CD4-positive, alpha-beta memory T cell (primary cell): Measurements from ENCODE around the gene ABCA3. TPM values are rescaled to one million over a fixed set of nuclear protein-coding genes. Genes with fewer than 3 reads are reported as not detected.

Experiments used
- CTCF ChIA-PET: fragments of 350-600 bp; sonication (Branson Sonifier 250); formaldehyde crosslinking; loops from one replicate; lab custom pipeline; 2021; ENCODE audit warnings: inconsistent platforms; ENCODE audit not compliant: partially characterized antibody; lab: Charles Lee
- POLR2A ChIA-PET: fragments of 350-600 bp; sonication (Branson Sonifier 250); formaldehyde crosslinking; loops from one replicate; lab custom pipeline; 2021; ENCODE audit not compliant: partially characterized antibody; lab: Charles Lee
- DNase-seq, 5 donors: peaks; one replicate each; pipeline versions ENCODE4 v3.0.0 to v3.0.0-alpha.2; 2020 to 2022; ENCODE audit warnings: mixed read lengths in 1 of 5
- H3K27ac ChIP-seq: one replicate; pipeline ENCODE4 v1.7.0; 2013; ENCODE audit warnings: low read depth, low read length
- H3K27me3 ChIP-seq: 2 replicates; pipeline ENCODE4 v1.7.0; 2013; ENCODE audit warnings: mild to moderate bottlenecking, low read length, moderate library complexity; ENCODE audit not compliant: insufficient read depth
- H3K36me3 ChIP-seq: 2 replicates; pipeline ENCODE4 v1.7.0; 2013; ENCODE audit warnings: mild to moderate bottlenecking, low read length, moderate library complexity; ENCODE audit not compliant: insufficient read depth
- H3K4me1 ChIP-seq: 2 replicates; pipeline ENCODE4 v1.7.0; 2013; ENCODE audit warnings: mild to moderate bottlenecking, low read length, moderate library complexity; ENCODE audit not compliant: insufficient read depth
- H3K4me3 ChIP-seq, 2 donors: one replicate each; pipeline ENCODE4 v1.7.0; 2013; ENCODE audit warnings: low read length in 2 of 2, mild to moderate bottlenecking in 1 of 2
- H3K9me3 ChIP-seq, 2 donors: one replicate each; pipeline ENCODE4 v1.7.0; 2013; ENCODE audit warnings: low read length in 2 of 2, control low read depth in 1 of 2; ENCODE audit not compliant: control insufficient read depth in 1 of 2
- H3K27ac Mint-ChIP-seq, 7 donors: one replicate each; pipeline ENCODE4 v1.8.0; 2020 to 2021; ENCODE audit warnings: mixed read lengths in 7 of 7, mild to moderate bottlenecking in 6 of 7, inconsistent platforms in 3 of 7, moderate library complexity in 3 of 7
- H3K27me3 Mint-ChIP-seq, 2 donors: one replicate each; pipeline ENCODE4 v1.8.0; 2020 to 2021; ENCODE audit warnings: mixed read lengths in 2 of 2
- H3K36me3 Mint-ChIP-seq, 2 donors: one replicate each; pipeline ENCODE4 v1.8.0; 2020 to 2021; ENCODE audit warnings: mixed read lengths in 2 of 2, inconsistent platforms in 1 of 2, mild to moderate bottlenecking in 1 of 2
- H3K4me1 Mint-ChIP-seq, 4 donors: one replicate each; pipeline ENCODE4 v1.8.0; 2020 to 2021; ENCODE audit warnings: mixed read lengths in 4 of 4, mild to moderate bottlenecking in 1 of 4
- H3K4me3 Mint-ChIP-seq, 8 donors: one replicate each; pipeline ENCODE4 v1.8.0; 2020 to 2021; ENCODE audit warnings: mixed read lengths in 8 of 8, mild to moderate bottlenecking in 7 of 8, moderate library complexity in 6 of 8, inconsistent platforms in 3 of 8
- H3K9me3 Mint-ChIP-seq, 8 donors: one replicate each; pipeline ENCODE4 v1.8.0; 2020 to 2021; ENCODE audit warnings: mixed read lengths in 8 of 8, mild to moderate bottlenecking in 5 of 8, inconsistent platforms in 3 of 8, moderate library complexity in 1 of 8
- intact Hi-C: fragments of 100-400 bp; cut with micrococcal nuclease; formaldehyde crosslinking; loops from one replicate; pipeline ENCODE4 v1.15.1; 2023
- polyA plus RNA-seq, 2 donors: library from polyadenylated mRNA; unstranded; fragments of 300-500 nt; fragmentation: Illumina TruSeq; gene quantifications; one replicate each; pipeline ENCODE4 v1.2.3, GENCODE V29; 2021
- total RNA-seq, 2 experiments: library from RNA; stranded (reverse); gene quantifications; one replicate each; pipeline ENCODE4 v1.2.3, GENCODE V29; 2021

Gene ABCA3
- total and polyA plus RNA-seq, 4 experiments from 2014 or later, result 1.7 to 12.7 (median 6.5) TPM

GRCh38 chr16:2284797-2285576 is 55.5 kb downstream of the ABCA3 start:
- Histone ChIP-seq H3K4me1 (no peaks in the 10 kb centered on the region), H3K36me3 (no peaks in the 10 kb centered on the region), H3K4me3 (no peak overlapping the region), H3K27me3 (no peaks in the 10 kb centered on the region), H3K27ac (no peak overlapping the region), H3K9me3 (no peaks in the 10 kb centered on the region)
- Mint-ChIP-seq H3K9me3 (no peaks in the 10 kb centered on the region), H3K27ac (no peak overlapping the region), H3K4me3 (no peak overlapping the region), H3K36me3 (peaks cover 3 to 6% of the 10 kb centered on the region in 2 donors), H3K27me3 (no peaks in the 10 kb centered on the region), H3K4me1 (no peaks in the 10 kb centered on the region)
- no peak for DNase-seq
- ChIA-PET CTCF (no interaction called here), POLR2A (no interaction called here)
- intact Hi-C loops, result no loop called here

DNA sequence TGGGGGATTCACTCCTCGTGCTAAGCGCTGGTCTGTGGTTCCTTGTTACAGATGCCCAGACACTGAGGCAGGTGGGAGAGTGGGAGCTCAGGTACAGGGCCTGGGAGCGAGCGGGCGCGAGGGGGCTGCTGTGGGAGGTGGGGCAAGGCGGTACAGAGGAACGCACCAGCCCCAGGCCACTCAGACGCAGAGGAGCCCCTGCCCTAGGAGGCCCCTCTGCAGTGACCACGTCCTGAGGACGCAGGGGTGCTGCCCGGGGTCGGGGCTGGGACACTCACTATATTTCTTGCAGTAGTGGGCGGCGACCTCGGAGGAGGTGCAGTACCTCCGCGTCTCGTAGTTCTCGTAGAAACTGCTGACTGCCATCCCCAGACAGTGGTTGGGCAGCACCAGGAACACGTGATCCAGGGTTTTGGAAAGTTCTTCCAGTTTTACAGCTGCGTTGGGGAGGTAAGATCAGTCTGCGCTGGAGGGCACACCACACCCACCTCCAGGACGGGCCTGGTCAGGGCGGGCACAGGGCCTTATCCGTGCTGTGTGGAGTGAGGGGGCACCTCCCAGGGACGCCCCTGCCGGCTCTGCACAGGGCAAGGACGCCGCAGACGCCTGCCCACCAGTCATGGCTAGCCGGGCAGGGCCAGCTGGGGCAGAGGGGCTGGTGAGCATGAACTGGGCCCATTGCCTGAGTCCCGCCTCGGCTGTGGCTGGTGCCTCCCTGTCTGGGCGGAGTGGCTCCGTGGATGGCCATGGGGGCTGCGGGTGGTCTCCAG is 56.3 kb downstream of the ABCA3 start:
- Mint-ChIP-seq H3K36me3 (peaks cover 4 to 6% of the 10 kb centered on the region in 2 donors), H3K27me3 (no peaks in the 10 kb centered on the region), H3K4me1 (no peaks in the 10 kb centered on the region), H3K9me3 (no peaks in the 10 kb centered on the region), H3K4me3 (no peak overlapping the region), H3K27ac (no peak overlapping the region)
- H3K27ac ChIP-seq, result no peak overlapping the region
- no peaks in the 10 kb centered on the region for H3K36me3 ChIP-seq
- intact Hi-C loops, result no loop called here
- H3K9me3 ChIP-seq, result no peaks in the 10 kb centered on the region
- POLR2A ChIA-PET, result no interaction called here
- H3K4me1 ChIP-seq, result no peaks in the 10 kb centered on the region
- CTCF ChIA-PET, result no interaction called here
- no peak for DNase-seq
- H3K27me3 ChIP-seq, result no peaks in the 10 kb centered on the region
- no peak overlapping the region for H3K4me3 ChIP-seq

GRCh38 chr16:2282866-2283555 is 57.5 kb downstream of the ABCA3 start:
- Mint-ChIP-seq H3K27ac (no peak overlapping the region), H3K36me3 (peaks cover 4 to 6% of the 10 kb centered on the region in 2 donors), H3K4me3 (no peak overlapping the region), H3K9me3 (no peaks in the 10 kb centered on the region), H3K4me1 (no peaks in the 10 kb centered on the region), H3K27me3 (no peaks in the 10 kb centered on the region)
- no peaks in the 10 kb centered on the region for H3K27me3 ChIP-seq
- intact Hi-C loops, result no loop called here
- no peaks in the 10 kb centered on the region for H3K36me3 ChIP-seq
- H3K4me1 ChIP-seq, result no peaks in the 10 kb centered on the region
- no peak overlapping the region for H3K4me3 ChIP-seq
- DNase-seq, result no peak
- no peak overlapping the region for H3K27ac ChIP-seq
- no peaks in the 10 kb centered on the region for H3K9me3 ChIP-seq
- POLR2A ChIA-PET, result no interaction called here
- CTCF ChIA-PET, result no interaction called here

- intact Hi-C loops, result no loop called here
- ChIA-PET POLR2A (interaction anchor here (0.7 to 1.6 kb wide), 2 partner anchors 14 to 405 kb away, joined by 3 to 5 read pairs; partner anchors contain the start of gene RNPS1), CTCF (no interaction called here)
- no peaks in the 10 kb centered on the region for H3K36me3 ChIP-seq
- no peaks in the 10 kb centered on the region for H3K4me1 Mint-ChIP-seq
- H3K9me3 Mint-ChIP-seq, result no peaks in the 10 kb centered on the region
- DNase-seq, result no peak
- H3K4me3 ChIP-seq, result no peak overlapping the region
- H3K9me3 ChIP-seq, result no peaks in the 10 kb centered on the region
- no peak overlapping the region for H3K27ac ChIP-seq
- no peaks in the 10 kb centered on the region for H3K27me3 Mint-ChIP-seq
- H3K36me3 Mint-ChIP-seq, result peaks cover 4 to 6% of the 10 kb centered on the region in 2 donors
- H3K27ac Mint-ChIP-seq, result no peak overlapping the region
- no peaks in the 10 kb centered on the region for H3K4me1 ChIP-seq
- no peak overlapping the region for H3K4me3 Mint-ChIP-seq
- no peaks in the 10 kb centered on the region for H3K27me3 ChIP-seq
These were observed 58.3 kb downstream of the ABCA3 start for GRCh38 chr16:2282262-2282661.

GRCh38 chr16:2280981-2281542 is 59.5 kb downstream of the ABCA3 start:
- CTCF ChIA-PET, result no interaction called here
- POLR2A ChIA-PET, result interaction anchor here (1.6 kb wide), 1 partner anchor 13 kb away, joined by 5 read pairs; the partner anchor contains the start of gene RNPS1
- H3K4me1 Mint-ChIP-seq, result no peaks in the 10 kb centered on the region

DNA sequence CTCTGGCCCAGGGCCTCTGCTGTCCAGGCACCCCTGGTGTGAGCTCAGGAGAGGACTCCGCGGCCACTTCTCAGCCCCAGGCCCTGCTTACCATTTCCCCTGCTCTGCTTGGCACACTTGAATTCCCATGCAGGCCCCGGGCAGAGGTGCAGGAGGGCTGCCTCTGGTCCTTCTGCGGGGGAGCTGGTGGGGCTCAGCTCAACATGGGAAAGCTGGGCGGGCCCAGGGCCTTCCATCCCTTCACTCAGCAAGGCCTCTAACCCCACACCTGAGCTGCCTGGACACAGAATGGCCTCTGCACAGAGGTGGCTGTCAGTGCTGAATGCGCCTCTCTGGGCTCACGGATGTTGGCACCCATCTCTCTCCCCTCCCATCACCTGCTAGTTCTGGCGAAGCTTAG is 60.1 kb downstream of the ABCA3 start:
- Mint-ChIP-seq H3K36me3 (peaks cover 4 to 6% of the 10 kb centered on the region in 2 donors), H3K9me3 (no peaks in the 10 kb centered on the region), H3K27me3 (no peaks in the 10 kb centered on the region), H3K4me1 (no peaks in the 10 kb centered on the region), H3K4me3 (no peak overlapping the region), H3K27ac (no peak overlapping the region)
- H3K9me3 ChIP-seq, result no peaks in the 10 kb centered on the region
- no peak overlapping the region for H3K27ac ChIP-seq
- POLR2A ChIA-PET, result interaction anchor here (1.6 kb wide), 1 partner anchor 12 kb away, joined by 5 read pairs; the partner anchor contains the start of gene RNPS1
- DNase-seq, result no peak
- H3K4me3 ChIP-seq, result no peak overlapping the region
- intact Hi-C loops, result no loop called here
- no peaks in the 10 kb centered on the region for H3K36me3 ChIP-seq
- CTCF ChIA-PET, result no interaction called here
- H3K4me1 ChIP-seq, result no peaks in the 10 kb centered on the region
- H3K27me3 ChIP-seq, result no peaks in the 10 kb centered on the region

More at GRCh38 chr16:2280981-2281542, 59.5 kb downstream of the ABCA3 start:
- Mint-ChIP-seq H3K4me3 (no peak overlapping the region), H3K9me3 (no peaks in the 10 kb centered on the region), H3K36me3 (peaks cover 4 to 6% of the 10 kb centered on the region in 2 donors), H3K27me3 (no peaks in the 10 kb centered on the region), H3K27ac (no peak overlapping the region)
- Histone ChIP-seq H3K36me3 (no peaks in the 10 kb centered on the region), H3K4me1 (no peaks in the 10 kb centered on the region), H3K4me3 (no peak overlapping the region), H3K27ac (no peak overlapping the region), H3K9me3 (no peaks in the 10 kb centered on the region), H3K27me3 (no peaks in the 10 kb centered on the region)
- intact Hi-C loops, result no loop called here
- DNase-seq, result no peak
